OCI-LY7 (cell line): ENCODE results near the gene URB2. TPM values are rescaled to one million over a fixed set of nuclear protein-coding genes. Genes with fewer than 3 reads are reported as not detected.

Experiments
- BruUV-seq: library from RNA; stranded (reverse); fragments of 400-500 nt; replicated peaks from 2 replicates; lab custom pipeline; 2021; lab: Mats Ljungman, UMichigan
- CTCF ChIA-PET: fragments of 300-600 bp; sonication (Branson Sonifier 250); formaldehyde crosslinking; loops from one replicate; lab custom pipeline; 2022; ENCODE audit warnings: antibody characterized with exemption; ENCODE audit not compliant: unreplicated experiment; lab: Charles Lee
- POLR2A ChIA-PET: fragments of 300-600 bp; sonication (Branson Sonifier 250); formaldehyde crosslinking; loops from one replicate; lab custom pipeline; 2022; ENCODE audit warnings: antibody characterized with exemption; lab: Charles Lee
- DNase-seq: peaks from one replicate; pipeline ENCODE4 v3.0.0-alpha.2; 2015; ENCODE audit warnings: low spot score
- H2AFZ ChIP-seq: fragments of 200-600 bp; sonication (generic), shearing (Covaris generic); 2 replicates; pipeline ENCODE4 v1.6.1; 2014; ENCODE audit warnings: mild to moderate bottlenecking, antibody characterized with exemption, low read length, moderate library complexity
- H3K27ac ChIP-seq: fragments of 200-600 bp; sonication (generic); 2 replicates; pipeline ENCODE4 v1.5.1; 2014; ENCODE audit warnings: mixed run types, low read depth, mild to moderate bottlenecking, moderate library complexity, low read length, inconsistent platforms; ENCODE audit not compliant: poor library complexity, severe bottlenecking
- H3K36me3 ChIP-seq: fragments of 200-600 bp; sonication (generic); 2 replicates; pipeline ENCODE4 v1.6.1; 2014; ENCODE audit warnings: mild to moderate bottlenecking, antibody characterized with exemption, low read length, moderate library complexity, mixed read lengths; ENCODE audit not compliant: insufficient read depth
- H3K4me1 ChIP-seq: fragments of 200-600 bp; sonication (generic); 2 replicates; pipeline ENCODE4 v1.5.1; 2014; ENCODE audit warnings: mild to moderate bottlenecking, low read length; ENCODE audit not compliant: insufficient read depth, poor library complexity, severe bottlenecking
- H3K4me2 ChIP-seq: fragments of 200-600 bp; sonication (generic); 2 replicates; pipeline ENCODE4 v1.6.1; 2014; ENCODE audit warnings: mild to moderate bottlenecking, low read length
- H3K4me3 ChIP-seq: fragments of 200-600 bp; sonication (generic); 2 replicates; pipeline ENCODE4 v1.5.1; 2014; ENCODE audit warnings: mild to moderate bottlenecking, low read depth, low read length; ENCODE audit not compliant: poor library complexity, severe bottlenecking
- H3K79me2 ChIP-seq: fragments of 200-600 bp; sonication (generic); 2 replicates; pipeline ENCODE4 v1.6.1; 2016; ENCODE audit warnings: low read depth, mild to moderate bottlenecking, low read length, moderate library complexity, mixed read lengths; ENCODE audit not compliant: insufficient read depth
- H3K9me2 ChIP-seq: fragments of 200-600 bp; sonication (generic); 2 replicates; pipeline ENCODE4 v1.6.1; 2016; ENCODE audit warnings: mild to moderate bottlenecking, low read length, mixed read lengths; ENCODE audit not compliant: insufficient read depth
- H3K9me3 ChIP-seq: fragments of 200-600 bp; sonication (generic); 2 replicates; pipeline ENCODE4 v1.6.1; 2014; ENCODE audit warnings: mild to moderate bottlenecking, mixed run types, low read length, mixed read lengths
- H4K20me1 ChIP-seq: fragments of 200-600 bp; sonication (generic); 2 replicates; pipeline ENCODE4 v1.6.1; 2014; ENCODE audit warnings: mild to moderate bottlenecking, antibody characterized with exemption, low read length, moderate library complexity, mixed read lengths; ENCODE audit not compliant: insufficient read depth
- CTCF ChIP-seq: fragments of 200-600 bp; sonication (generic); conservative IDR thresholded peaks from 2 replicates; pipeline ENCODE4 v1.5.1; 2014; ENCODE audit warnings: mild to moderate bottlenecking, antibody characterized with exemption, low read length, moderate library complexity, mixed read lengths
- EZH2phosphoT487 ChIP-seq: fragments of 200-600 bp; sonication (generic); IDR thresholded peaks from 2 replicates; pipeline ENCODE4 v1.6.1; 2018; ENCODE audit warnings: low read depth, borderline replicate concordance, mild to moderate bottlenecking, mixed run types, antibody characterized with exemption, low read length, moderate library complexity, mixed read lengths
- intact Hi-C: fragments of 100-400 bp; cut with micrococcal nuclease; formaldehyde crosslinking; loops from one replicate; pipeline ENCODE4 v1.10.0; 2022; ENCODE audit not compliant: unreplicated experiment
- total RNA-seq, 2 experiments: library from RNA; depleted of rRNA in 1 of 2; stranded (reverse); fragments of >200 nt in 1 of 2; shearing (Covaris generic) in 1 of 2; gene quantifications; 2 replicates each; pipeline ENCODE4 v1.2.3, GENCODE V29; 2014 to 2022

The URB2 gene
- total RNA-seq, 2 experiments from 2014 or later: 25.1 to 30.2 TPM

GRCh38 chr1:229582715-229583114 lies 43.3 kb upstream of the URB2 start:
- H3K79me2 ChIP-seq: no peaks in the 10 kb centered on the region
- CTCF ChIA-PET: no interaction called here
- BruUV-seq: no TSS peak
- H3K9me3 ChIP-seq: no peaks in the 10 kb centered on the region
- H3K4me2 ChIP-seq: no peak overlapping the region
- H4K20me1 ChIP-seq: no peaks in the 10 kb centered on the region
- TF ChIP-seq EZH2phosphoT487 (no peak), CTCF (no peak)
- POLR2A ChIA-PET: no interaction called here
- no peaks in the 10 kb centered on the region for H3K9me2 ChIP-seq
- H3K36me3 ChIP-seq: no peaks in the 10 kb centered on the region
- H3K27ac ChIP-seq: no peak overlapping the region
- H2AFZ ChIP-seq: no peak overlapping the region
- peaks cover 11% of the 10 kb centered on the region for H3K4me1 ChIP-seq
- no peak overlapping the region for H3K4me3 ChIP-seq
- intact Hi-C loops: no loop called here
- DNase-seq: no peak

GRCh38 chr1:229585338-229585737 lies 40.7 kb upstream of the URB2 start:
- no peaks in the 10 kb centered on the region for H3K9me2 ChIP-seq
- no peak for TF ChIP-seq CTCF
- TF ChIP-seq EZH2phosphoT487: no peak
- no peak overlapping the region for H3K4me3 ChIP-seq
- no TSS peak for BruUV-seq
- intact Hi-C loops: no loop called here
- no peak for DNase-seq
- no peak overlapping the region for H3K4me2 ChIP-seq
- H3K4me1 ChIP-seq: no peaks in the 10 kb centered on the region
- no peaks in the 10 kb centered on the region for H4K20me1 ChIP-seq
- H2AFZ ChIP-seq: no peak overlapping the region
- H3K36me3 ChIP-seq: no peaks in the 10 kb centered on the region
- POLR2A ChIA-PET: interaction anchor here (0.6 kb wide), 1 partner anchor 51 kb away, joined by 8 read pairs; no protein-coding TSS in a partner anchor
- no peak overlapping the region for H3K27ac ChIP-seq
- H3K79me2 ChIP-seq: no peaks in the 10 kb centered on the region
- CTCF ChIA-PET: no interaction called here
- no peaks in the 10 kb centered on the region for H3K9me3 ChIP-seq

GRCh38 chr1:229590119-229590518 lies 35.9 kb upstream of the URB2 start:
- TF ChIP-seq EZH2phosphoT487 (no peak), CTCF (no peak)
- intact Hi-C loops: no loop called here
- H3K27ac ChIP-seq: no peak overlapping the region
- peaks cover 32% of the 10 kb centered on the region for H3K36me3 ChIP-seq
- no peaks in the 10 kb centered on the region for H3K4me1 ChIP-seq
- no peaks in the 10 kb centered on the region for H3K9me3 ChIP-seq
- no peak overlapping the region for H3K4me2 ChIP-seq
- H4K20me1 ChIP-seq: no peaks in the 10 kb centered on the region
- no peak overlapping the region for H3K4me3 ChIP-seq
- no TSS peak for BruUV-seq
- ChIA-PET CTCF (no interaction called here), POLR2A (interaction anchor here (0.8 kb wide), 1 partner anchor 8 kb away, joined by 3 read pairs; no protein-coding TSS in a partner anchor)
- no peak for DNase-seq
- no peaks in the 10 kb centered on the region for H3K79me2 ChIP-seq
- no peak overlapping the region for H2AFZ ChIP-seq
- no peaks in the 10 kb centered on the region for H3K9me2 ChIP-seq
